ENCODE measurements around the gene EPHA10. TPM values are rescaled to one million over a fixed set of nuclear protein-coding genes. Genes with fewer than 3 reads are reported as not detected.

EPHA10 gene
- total RNA-seq, 2 donors from 2014 or later: 0.22 TPM; not detected in 1

GRCh38 chr1:37718181-37718900 lies 46.6 kb downstream of the EPHA10 start:
- no peaks in the 10 kb centered on the region for H3K4me1 ChIP-seq
- no peak for TF ChIP-seq CTCF (IDR thresholded peaks at IDR 0.05)
- no peak for DNase-seq (ENCODE audit: low spot score)
- H3K36me3 ChIP-seq: no peaks in the 10 kb centered on the region
- H3K4me3 ChIP-seq: no peak overlapping the region
- H3K27ac ChIP-seq: no peak overlapping the region
- H3K9me3 ChIP-seq: no peaks in the 10 kb centered on the region
- H3K27me3 ChIP-seq: no peaks in the 10 kb centered on the region

- no peak for TF ChIP-seq CTCF (IDR thresholded peaks at IDR 0.05)
- Histone ChIP-seq H3K4me1 (no peaks in the 10 kb centered on the region), H3K27me3 (no peaks in the 10 kb centered on the region), H3K36me3 (no peaks in the 10 kb centered on the region), H3K9me3 (no peaks in the 10 kb centered on the region), H3K27ac (no peak overlapping the region), H3K4me3 (no peak overlapping the region)
- no peak for DNase-seq (ENCODE audit: low spot score)
Measured at GRCh38 chr1:37717631-37718030, 47.3 kb downstream of the EPHA10 start.

GRCh38 chr1:37716321-37716720 lies 48.6 kb downstream of the EPHA10 start:
- no peak overlapping the region for H3K27ac ChIP-seq
- no peak for DNase-seq (ENCODE audit: low spot score)
- no peaks in the 10 kb centered on the region for H3K27me3 ChIP-seq
- no peak for TF ChIP-seq CTCF (IDR thresholded peaks at IDR 0.05)
- no peak overlapping the region for H3K4me3 ChIP-seq
- H3K9me3 ChIP-seq: no peaks in the 10 kb centered on the region
- no peaks in the 10 kb centered on the region for H3K36me3 ChIP-seq
- no peaks in the 10 kb centered on the region for H3K4me1 ChIP-seq

- H3K27ac ChIP-seq: no peak overlapping the region
- no peak for TF ChIP-seq CTCF (IDR thresholded peaks at IDR 0.05)
- DNase-seq (ENCODE audit: low spot score): no peak
Measured at GRCh38 chr1:37714689-37715088, 50.2 kb downstream of the EPHA10 start.

GRCh38 chr1:37714226-37714625 lies 50.7 kb downstream of the EPHA10 start:
- H3K4me3 ChIP-seq: no peak overlapping the region
- H3K27ac ChIP-seq: no peak overlapping the region
- H3K27me3 ChIP-seq: no peaks in the 10 kb centered on the region
- DNase-seq (ENCODE audit: low spot score): no peak
- no peaks in the 10 kb centered on the region for H3K36me3 ChIP-seq
- no peaks in the 10 kb centered on the region for H3K4me1 ChIP-seq
- H3K9me3 ChIP-seq: no peaks in the 10 kb centered on the region
- no peak for TF ChIP-seq CTCF (IDR thresholded peaks at IDR 0.05)

More at GRCh38 chr1:37714689-37715088, 50.2 kb downstream of the EPHA10 start:
- Histone ChIP-seq H3K4me1 (no peaks in the 10 kb centered on the region), H3K36me3 (no peaks in the 10 kb centered on the region), H3K9me3 (no peaks in the 10 kb centered on the region), H3K27me3 (no peaks in the 10 kb centered on the region), H3K4me3 (no peak overlapping the region)

- DNase-seq (ENCODE audit: low spot score): no peak
- no peaks in the 10 kb centered on the region for H3K4me1 ChIP-seq
- no peak overlapping the region for H3K4me3 ChIP-seq
- H3K9me3 ChIP-seq: no peaks in the 10 kb centered on the region
- TF ChIP-seq CTCF (IDR thresholded peaks at IDR 0.05): no peak
- H3K36me3 ChIP-seq: no peaks in the 10 kb centered on the region
- H3K27me3 ChIP-seq: no peaks in the 10 kb centered on the region
- H3K27ac ChIP-seq: no peak overlapping the region
Measured at GRCh38 chr1:37708471-37708870, 56.4 kb downstream of the EPHA10 start.
